Erythroblast (primary cell): ENCODE measurements around the gene ADM.
A peak's percentile ranks its signal among the peaks of the same experiment; 100 is the strongest.

Source experiments
- GATA1 ChIP-seq: IDR thresholded peaks from 2 replicates; pipeline ENCODE4 v1.6.1; 2011; ENCODE audit warnings: low read depth, mild to moderate bottlenecking, control low read depth, low read length, moderate library complexity
- POLR2A ChIP-seq: IDR thresholded peaks from 2 replicates; pipeline ENCODE4 v1.6.1; 2011; ENCODE audit warnings: mild to moderate bottlenecking, low read length

DNA sequence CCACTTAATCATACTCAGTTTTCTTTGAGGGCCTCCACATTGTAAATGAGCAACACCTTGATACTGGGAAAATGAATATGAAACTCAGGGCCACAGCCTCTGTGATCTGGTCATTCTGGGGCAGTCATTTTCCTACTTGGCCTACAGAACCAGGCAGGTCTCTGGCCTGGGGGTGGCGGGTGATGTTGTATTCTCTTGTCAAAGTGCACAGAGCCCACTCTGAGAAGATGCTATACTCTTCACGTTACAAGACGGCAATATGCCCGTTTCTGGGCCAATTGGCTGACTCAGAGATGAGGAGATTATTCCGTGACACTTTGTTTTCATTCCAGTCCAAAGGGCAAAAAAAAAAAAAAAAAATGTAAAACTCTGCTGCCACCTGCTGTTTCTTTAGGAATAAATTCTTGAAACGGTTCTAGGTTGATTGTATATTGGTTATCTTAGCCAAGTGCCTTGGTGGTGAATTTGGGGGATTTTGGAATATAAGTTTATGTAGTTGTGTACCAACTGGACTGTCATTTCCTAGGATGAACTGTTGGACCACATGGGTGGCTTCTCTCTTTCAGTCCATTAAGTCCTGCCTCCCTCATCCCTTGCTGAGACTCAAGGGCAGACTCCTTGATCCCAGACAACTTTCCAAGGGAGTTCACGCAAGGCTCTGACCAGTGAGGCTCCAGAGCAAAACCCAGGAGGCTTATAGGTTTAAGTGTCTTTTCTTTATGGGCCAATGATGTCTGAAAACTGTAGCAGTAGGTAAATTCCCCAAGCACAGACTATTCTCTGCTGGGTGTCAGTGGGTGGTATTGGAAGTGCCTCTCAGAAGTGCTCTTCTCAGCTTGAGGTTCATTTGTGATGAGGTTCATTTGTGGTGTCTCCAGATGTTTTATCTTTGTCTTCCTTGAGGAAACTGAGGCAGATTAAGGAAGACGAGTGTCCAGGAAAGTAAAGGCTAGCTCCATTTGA, 18.2 kb downstream of the ADM start:
- TF ChIP-seq POLR2A = no peak
- TF ChIP-seq GATA1 = peak; percentile 31
